ENCODE measurements around the gene LIN7C. TPM values are rescaled to one million over a fixed set of nuclear protein-coding genes. Genes with fewer than 3 reads are reported as not detected.

LIN7C gene
- polyA plus RNA-seq, 3 donors: 7.3 to 24.0 (median 18.9) TPM

DNA sequence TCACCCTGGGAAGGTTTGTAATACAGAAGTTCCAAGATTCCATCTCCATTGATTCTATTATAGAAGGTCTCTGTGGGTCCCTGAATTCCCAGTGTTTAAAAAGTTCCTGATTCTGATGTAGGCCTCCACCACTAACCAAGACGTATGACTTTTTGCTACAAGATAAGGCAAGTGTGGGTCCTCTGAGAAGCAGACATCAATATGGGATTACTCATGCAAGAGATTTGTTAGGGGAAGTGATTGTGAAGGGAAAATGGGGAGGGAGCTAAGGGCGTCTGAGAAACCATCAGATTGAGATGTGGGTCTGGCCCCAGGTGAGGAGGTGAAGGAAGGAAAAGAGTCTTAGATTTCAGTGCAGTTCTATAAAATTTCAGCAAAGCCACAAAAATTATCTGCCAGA is 23.8 kb downstream of the LIN7C start:
- no peaks in the 10 kb centered on the region for H3K4me1 ChIP-seq (ENCODE audit: control insufficient read depth in 1 of 2, insufficient read depth in 2 of 2, low read length in 2 of 2)
- H3K4me2 ChIP-seq (replicated peaks; ENCODE audit: extremely low read depth, low read length, poor library complexity, severe bottlenecking): no peak overlapping the region
- Mint-ChIP-seq H3K4me3 (no peak overlapping the region), H3K9me3 (no peaks in the 10 kb centered on the region), H3K27me3 (ENCODE audit: low read depth in 3 of 3) (no peaks in the 10 kb centered on the region), H3K36me3 (no peaks in the 10 kb centered on the region), H3K4me1 (no peaks in the 10 kb centered on the region), H3K27ac (no peak overlapping the region)
- H3K79me2 ChIP-seq (ENCODE audit: insufficient read depth, low read length): no peaks in the 10 kb centered on the region
- H3K27ac ChIP-seq (ENCODE audit: low read depth in 1 of 2, low read length in 2 of 2): no peak overlapping the region
- H3K9me3 ChIP-seq (replicated peaks in 1 of 2; ENCODE audit: control insufficient read depth in 1 of 2, insufficient read depth in 1 of 2, low read length in 2 of 2): no peaks in the 10 kb centered on the region
- no peaks in the 10 kb centered on the region for H4K20me1 ChIP-seq (ENCODE audit: insufficient read depth, low read length)
- intact Hi-C loops (cut with micrococcal nuclease): loop anchor here (10.0 kb wide), 3 partner anchors 118 to 1198 kb away; partner anchors contain the start of gene CCDC34 (in 1 of the 2)
- no peak overlapping the region for H3K9ac ChIP-seq (ENCODE audit: insufficient read depth, low read length, poor library complexity, severe bottlenecking)
- no peak overlapping the region for H3K4me3 ChIP-seq (replicated peaks in 1 of 3; ENCODE audit: low read depth in 2 of 3, low read length in 3 of 3)
- no peak overlapping the region for H2AFZ ChIP-seq (ENCODE audit: insufficient read depth, low read depth, low read length, poor library complexity, severe bottlenecking)
- TF ChIP-seq, protein P1, sequence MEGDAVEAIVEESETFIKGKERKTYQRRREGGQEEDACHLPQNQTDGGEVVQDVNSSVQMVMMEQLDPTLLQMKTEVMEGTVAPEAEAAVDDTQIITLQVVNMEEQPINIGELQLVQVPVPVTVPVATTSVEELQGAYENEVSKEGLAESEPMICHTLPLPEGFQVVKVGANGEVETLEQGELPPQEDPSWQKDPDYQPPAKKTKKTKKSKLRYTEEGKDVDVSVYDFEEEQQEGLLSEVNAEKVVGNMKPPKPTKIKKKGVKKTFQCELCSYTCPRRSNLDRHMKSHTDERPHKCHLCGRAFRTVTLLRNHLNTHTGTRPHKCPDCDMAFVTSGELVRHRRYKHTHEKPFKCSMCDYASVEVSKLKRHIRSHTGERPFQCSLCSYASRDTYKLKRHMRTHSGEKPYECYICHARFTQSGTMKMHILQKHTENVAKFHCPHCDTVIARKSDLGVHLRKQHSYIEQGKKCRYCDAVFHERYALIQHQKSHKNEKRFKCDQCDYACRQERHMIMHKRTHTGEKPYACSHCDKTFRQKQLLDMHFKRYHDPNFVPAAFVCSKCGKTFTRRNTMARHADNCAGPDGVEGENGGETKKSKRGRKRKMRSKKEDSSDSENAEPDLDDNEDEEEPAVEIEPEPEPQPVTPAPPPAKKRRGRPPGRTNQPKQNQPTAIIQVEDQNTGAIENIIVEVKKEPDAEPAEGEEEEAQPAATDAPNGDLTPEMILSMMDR (IDR thresholded peaks at IDR 0.05): no peak
- DNase-seq: no peak
- no peaks in the 10 kb centered on the region for H3K27me3 ChIP-seq (ENCODE audit: control insufficient read depth in 2 of 2, insufficient read depth in 2 of 2, low read length in 2 of 2)
- H3K36me3 ChIP-seq (replicated peaks in 1 of 2; ENCODE audit: control insufficient read depth in 1 of 2, insufficient read depth in 2 of 2, low read length in 2 of 2): no peaks in the 10 kb centered on the region
- WGBS (ENCODE audit: insufficient coverage): 78% methylated on average over 1 of the region's 2 CpGs

DNA sequence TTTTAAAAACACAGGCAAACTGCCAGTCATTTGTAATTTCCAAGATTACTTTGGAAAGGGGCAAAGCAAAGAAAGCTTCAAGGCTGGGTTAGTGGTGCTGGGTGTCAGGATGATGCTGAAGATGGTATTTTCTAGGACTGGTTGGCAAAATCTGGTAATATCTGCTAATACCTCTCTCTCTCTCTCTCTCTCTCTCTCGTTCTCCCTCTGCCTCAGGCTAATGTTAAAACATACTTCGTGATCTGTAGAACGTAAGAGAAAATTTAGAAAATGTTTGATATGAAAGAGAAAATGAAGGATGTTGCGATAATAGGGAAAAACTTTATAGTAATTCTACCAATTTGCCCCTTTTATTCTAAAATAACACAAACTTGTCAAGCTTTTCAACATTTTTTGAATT is 24.6 kb downstream of the LIN7C start:
- Histone ChIP-seq H3K9me3 (replicated peaks in 1 of 2; ENCODE audit: control insufficient read depth in 1 of 2, insufficient read depth in 1 of 2, low read length in 2 of 2) (no peaks in the 10 kb centered on the region), H3K27me3 (ENCODE audit: control insufficient read depth in 2 of 2, insufficient read depth in 2 of 2, low read length in 2 of 2) (no peaks in the 10 kb centered on the region), H3K36me3 (replicated peaks in 1 of 2; ENCODE audit: control insufficient read depth in 1 of 2, insufficient read depth in 2 of 2, low read length in 2 of 2) (no peaks in the 10 kb centered on the region), H3K4me1 (ENCODE audit: control insufficient read depth in 1 of 2, insufficient read depth in 2 of 2, low read length in 2 of 2) (no peaks in the 10 kb centered on the region), H4K20me1 (ENCODE audit: insufficient read depth, low read length) (no peaks in the 10 kb centered on the region), H2AFZ (ENCODE audit: insufficient read depth, low read depth, low read length, poor library complexity, severe bottlenecking) (no peak overlapping the region), H3K4me3 (replicated peaks in 1 of 3; ENCODE audit: low read depth in 2 of 3, low read length in 3 of 3) (no peak overlapping the region), H3K79me2 (ENCODE audit: insufficient read depth, low read length) (no peaks in the 10 kb centered on the region), H3K27ac (ENCODE audit: low read depth in 1 of 2, low read length in 2 of 2) (no peak overlapping the region), H3K4me2 (replicated peaks; ENCODE audit: extremely low read depth, low read length, poor library complexity, severe bottlenecking) (no peak overlapping the region), H3K9ac (ENCODE audit: insufficient read depth, low read length, poor library complexity, severe bottlenecking) (no peak overlapping the region)
- H3K9me3 Mint-ChIP-seq: peaks cover 0 to 2% (median 0%) of the 10 kb centered on the region in 7 donors
- no CpG with 5 or more reads among the region's 4 CpGs for WGBS (ENCODE audit: insufficient coverage)
- H3K4me3 Mint-ChIP-seq: no peak overlapping the region
- intact Hi-C loops (cut with micrococcal nuclease): loop anchor here (10.0 kb wide), 3 partner anchors 117 to 1197 kb away; partner anchors contain the start of gene CCDC34 (in 1 of the 2)
- TF ChIP-seq, protein P1 (IDR thresholded peaks at IDR 0.05): no peak
- H3K36me3 Mint-ChIP-seq: no peaks in the 10 kb centered on the region
- no peaks in the 10 kb centered on the region for H3K27me3 Mint-ChIP-seq (ENCODE audit: low read depth in 3 of 3)
- H3K4me1 Mint-ChIP-seq: no peaks in the 10 kb centered on the region
- no peak overlapping the region for H3K27ac Mint-ChIP-seq
- DNase-seq: no peak
